Measurements from ENCODE around the gene AGAP2.

Gene AGAP2

DNA sequence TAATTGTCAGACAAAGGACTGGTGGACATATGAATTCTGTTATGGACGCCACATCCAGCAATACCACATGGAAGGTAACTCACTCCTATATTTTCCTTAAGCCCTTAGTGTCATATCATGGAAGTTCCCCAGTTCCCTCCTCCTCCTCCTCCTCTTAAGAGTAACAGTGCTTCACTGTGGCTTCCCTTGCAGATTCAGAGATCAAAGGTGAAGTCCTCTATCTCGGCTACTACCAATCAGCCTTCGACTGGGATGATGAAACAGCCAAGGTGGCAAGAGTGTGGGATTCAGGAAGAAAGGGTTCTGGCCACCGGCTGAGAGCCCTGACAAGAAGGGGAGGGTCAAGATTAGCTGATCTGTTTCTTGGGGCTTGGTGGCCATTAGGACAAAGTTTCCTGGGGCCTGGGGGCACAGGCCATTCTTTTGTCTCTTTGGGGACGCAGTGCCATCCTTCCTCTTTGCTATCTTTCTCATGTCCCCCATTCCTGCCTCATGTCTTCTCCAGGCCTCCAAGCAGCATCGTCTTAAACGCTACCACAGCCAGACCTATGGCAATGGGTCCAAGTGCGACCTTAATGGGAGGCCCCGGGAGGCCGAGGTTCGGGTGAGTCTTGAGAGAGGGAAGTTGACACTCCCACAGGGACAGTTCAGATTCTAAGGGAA is 42.6 kb downstream of the AGAP2 start:
- TF ChIP-seq, protein P1, sequence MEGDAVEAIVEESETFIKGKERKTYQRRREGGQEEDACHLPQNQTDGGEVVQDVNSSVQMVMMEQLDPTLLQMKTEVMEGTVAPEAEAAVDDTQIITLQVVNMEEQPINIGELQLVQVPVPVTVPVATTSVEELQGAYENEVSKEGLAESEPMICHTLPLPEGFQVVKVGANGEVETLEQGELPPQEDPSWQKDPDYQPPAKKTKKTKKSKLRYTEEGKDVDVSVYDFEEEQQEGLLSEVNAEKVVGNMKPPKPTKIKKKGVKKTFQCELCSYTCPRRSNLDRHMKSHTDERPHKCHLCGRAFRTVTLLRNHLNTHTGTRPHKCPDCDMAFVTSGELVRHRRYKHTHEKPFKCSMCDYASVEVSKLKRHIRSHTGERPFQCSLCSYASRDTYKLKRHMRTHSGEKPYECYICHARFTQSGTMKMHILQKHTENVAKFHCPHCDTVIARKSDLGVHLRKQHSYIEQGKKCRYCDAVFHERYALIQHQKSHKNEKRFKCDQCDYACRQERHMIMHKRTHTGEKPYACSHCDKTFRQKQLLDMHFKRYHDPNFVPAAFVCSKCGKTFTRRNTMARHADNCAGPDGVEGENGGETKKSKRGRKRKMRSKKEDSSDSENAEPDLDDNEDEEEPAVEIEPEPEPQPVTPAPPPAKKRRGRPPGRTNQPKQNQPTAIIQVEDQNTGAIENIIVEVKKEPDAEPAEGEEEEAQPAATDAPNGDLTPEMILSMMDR (conservative IDR thresholded peaks at IDR 0.05; ENCODE audit: low read depth, low read length) = no peak
- DNase-seq (ENCODE audit: low read depth) = no peak
- H3K4me3 ChIP-seq (ENCODE audit: low read depth, low read length) = no peak overlapping the region

DNA sequence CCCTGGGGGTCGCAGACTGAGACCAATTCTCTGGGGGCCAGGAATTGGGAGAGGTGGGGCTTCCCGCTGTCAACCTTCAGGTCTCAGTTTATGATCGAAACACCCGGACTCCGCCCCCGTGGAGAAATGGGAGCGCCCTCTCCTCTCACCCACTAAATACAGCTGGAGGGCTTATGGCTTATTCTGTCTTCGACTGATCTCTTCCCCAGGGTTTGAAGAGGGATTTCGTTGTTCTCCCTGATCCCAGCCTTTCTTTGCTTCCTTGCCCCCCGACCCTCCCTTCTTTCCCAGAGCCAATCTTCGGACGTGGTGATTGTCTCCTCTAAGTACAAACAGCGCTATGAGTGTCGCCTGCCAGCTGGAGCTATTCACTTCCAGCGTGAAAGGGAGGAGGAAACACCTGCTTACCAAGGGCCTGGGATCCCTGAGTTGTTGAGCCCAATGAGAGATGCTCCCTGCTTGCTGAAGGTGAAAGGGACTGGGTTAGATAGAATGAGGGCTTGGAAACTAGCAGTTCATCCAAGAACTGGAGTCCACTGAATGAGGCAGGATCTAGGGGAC is 44.0 kb downstream of the AGAP2 start:
- TF ChIP-seq, protein P1 (conservative IDR thresholded peaks at IDR 0.05; ENCODE audit: low read depth, low read length) = no peak
- DNase-seq (ENCODE audit: low read depth) = peak; percentile 17
- H3K4me3 ChIP-seq (ENCODE audit: low read depth, low read length) = peak overlapping the region; percentile 90

DNA sequence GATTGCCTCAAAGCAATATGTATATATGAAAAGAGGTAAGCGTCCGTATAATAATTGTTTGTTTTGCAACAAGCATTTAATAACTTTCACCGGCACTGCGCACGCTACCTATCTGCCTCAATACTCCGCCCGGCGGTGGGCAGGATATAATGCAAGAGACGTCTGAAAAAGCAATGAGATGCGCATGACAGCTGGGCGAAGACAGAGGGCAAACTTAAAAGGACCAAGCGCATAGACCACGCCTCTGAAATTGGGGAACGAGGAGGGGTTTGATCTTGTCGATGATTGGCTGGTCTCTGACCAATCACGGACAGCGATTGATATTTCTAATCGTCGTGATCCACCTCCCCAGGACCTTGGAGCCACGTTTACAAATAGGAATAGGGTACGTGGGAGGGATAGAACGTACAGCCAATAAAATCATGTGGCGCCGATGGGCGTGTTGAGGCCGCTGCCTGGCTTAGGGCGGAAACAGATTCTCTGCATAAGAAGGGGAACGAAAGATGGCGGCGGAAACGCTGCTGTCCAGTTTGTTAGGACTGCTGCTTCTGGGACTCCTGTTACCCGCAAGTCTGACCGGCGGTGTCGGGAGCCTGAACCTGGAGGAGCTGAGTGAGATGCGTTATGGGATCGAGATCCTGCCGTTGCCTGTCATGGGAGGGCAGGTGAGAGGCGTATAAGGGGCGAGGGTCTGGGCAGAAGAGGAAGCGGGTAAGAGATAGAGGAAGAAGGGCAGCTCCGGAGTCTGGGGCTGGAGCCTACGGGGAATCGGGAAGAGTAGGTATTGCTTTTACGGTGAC is 44.7 kb downstream of the AGAP2 start, which contains the start of gene OS9:
TSS of gene OS9 (plus strand) at position 474 of the 800 bp plus-strand sequence. CDS start at position 504, 30 bp downstream.
- TF ChIP-seq, protein P1 (conservative IDR thresholded peaks at IDR 0.05; ENCODE audit: low read depth, low read length) = peak; percentile 87
- peak within 1 kb of the TSS; percentile 90 for H3K4me3 ChIP-seq (ENCODE audit: low read depth, low read length)
- peak; percentile 100 for DNase-seq (ENCODE audit: low read depth)

DNA sequence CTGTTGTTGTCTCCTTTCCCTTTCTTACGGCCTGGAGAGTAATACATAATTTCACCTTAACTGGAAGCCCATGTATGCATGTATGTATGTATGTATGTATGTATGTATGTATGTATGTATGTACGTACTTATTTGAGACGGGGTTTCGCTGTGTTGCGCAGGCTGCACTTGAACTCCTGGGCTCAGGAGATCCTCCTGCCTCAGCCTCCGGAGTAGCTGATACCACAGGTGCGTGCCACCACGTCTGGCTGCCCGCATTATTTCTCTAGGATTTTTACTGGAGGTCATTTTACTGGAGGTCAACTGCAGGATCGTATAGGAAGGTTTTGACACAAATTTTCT is 45.3 kb downstream of the AGAP2 start:
- TF ChIP-seq, protein P1 (conservative IDR thresholded peaks at IDR 0.05; ENCODE audit: low read depth, low read length) = no peak
- no peak overlapping the region for H3K4me3 ChIP-seq (ENCODE audit: low read depth, low read length)
- no peak for DNase-seq (ENCODE audit: low read depth)

DNA sequence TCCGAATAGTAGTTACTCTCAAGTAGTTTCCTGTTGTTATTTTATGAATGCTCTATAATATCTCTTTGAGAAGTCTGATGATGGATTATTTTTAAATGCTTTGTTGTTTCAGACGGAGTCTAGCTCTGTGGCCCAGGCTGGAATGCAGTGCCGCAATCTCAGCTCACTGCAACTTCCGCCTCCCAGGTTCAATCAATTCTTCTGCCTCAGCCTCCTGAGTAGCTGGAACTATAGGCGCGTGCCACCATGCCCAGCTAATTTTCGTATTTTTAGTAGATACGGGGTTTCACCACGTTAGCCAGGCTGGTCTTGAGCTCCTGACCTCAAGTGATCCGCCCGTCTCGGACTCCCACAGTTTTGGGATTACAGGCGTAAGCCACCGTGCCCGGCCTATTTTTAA is 46.0 kb downstream of the AGAP2 start:
- H3K4me3 ChIP-seq (ENCODE audit: low read depth, low read length) = no peak overlapping the region
- TF ChIP-seq, protein P1 (conservative IDR thresholded peaks at IDR 0.05; ENCODE audit: low read depth, low read length) = no peak
- no peak for DNase-seq (ENCODE audit: low read depth)

DNA sequence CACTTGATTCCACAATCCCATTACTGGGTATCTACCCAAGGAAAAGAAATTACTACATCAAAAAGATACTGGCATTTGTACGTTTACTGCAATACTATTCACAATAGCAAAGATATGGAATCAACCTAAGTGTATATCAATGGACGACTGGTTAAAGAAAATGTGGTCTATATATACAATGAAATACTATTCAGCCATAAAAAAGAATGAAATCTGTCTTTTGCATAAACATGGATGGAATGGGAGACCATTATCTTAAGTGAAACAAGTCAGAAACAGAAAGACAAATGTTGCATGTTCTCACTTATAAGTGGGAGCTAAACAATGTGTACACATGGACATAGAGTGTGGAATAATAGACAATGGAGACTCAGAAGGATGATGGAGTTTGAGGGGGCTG is 49.6 kb downstream of the AGAP2 start:
- no peak for DNase-seq (ENCODE audit: low read depth)

More for the DNA sequence above, 49.6 kb downstream of the AGAP2 start:
- no peak overlapping the region for H3K4me3 ChIP-seq (ENCODE audit: low read depth, low read length)
- TF ChIP-seq, protein P1 (conservative IDR thresholded peaks at IDR 0.05; ENCODE audit: low read depth, low read length) = no peak
